ENCODE results near the gene FAF1.

- TF ChIP-seq CTCF (IDR thresholded peaks at IDR 0.05) (no peak), EP300 (IDR thresholded peaks at IDR 0.05) (no peak), POLR2A (IDR thresholded peaks at IDR 0.05) (no peak)
Observed at GRCh38 chr1:50422946-50423669, 537.0 kb downstream of the FAF1 start, which contains the start of gene DMRTA2.

Data from tibial nerve (tissue), 4 donors.